Natural killer cell treated with Interleukin-12 subunit alpha and Interleukin-12 subunit beta and Interleukin-15 and Interleukin-18, amount 100 ng/mL, for 72 hours (primary cell): ENCODE results near the gene UGT1A8. TPM values are rescaled to one million over a fixed set of nuclear protein-coding genes. Genes with fewer than 3 reads are reported as not detected.

Experiments used
- ATAC-seq, 2 donors: fragments of 150-1000 bp; cut with Tn5 transposase in 1 of 2; sonication (Bioruptor Pico), chemical (Tn5 transposase) in 1 of 2; 2 replicates each; pipeline ENCODE4 v1.10.0; 2021
- DNase-seq: peaks from one replicate; pipeline ENCODE4 v3.0.0; 2022; ENCODE audit warnings: low spot score
- H3K27ac Mint-ChIP-seq, 2 donors: 1 replicate in 1 of 2; 2 replicates in 1 of 2; pipeline ENCODE4 v1.8.0; 2022; ENCODE audit warnings: mixed read lengths in 2 of 2, mild to moderate bottlenecking in 1 of 2, moderate library complexity in 1 of 2
- H3K27me3 Mint-ChIP-seq, 2 donors: 1 replicate in 1 of 2; 2 replicates in 1 of 2; pipeline ENCODE4 v1.8.0; 2022; ENCODE audit warnings: mixed read lengths in 2 of 2
- H3K36me3 Mint-ChIP-seq: one replicate; pipeline ENCODE4 v1.8.0; 2022; ENCODE audit warnings: mixed read lengths
- H3K4me1 Mint-ChIP-seq, 2 donors: 1 replicate in 1 of 2; 2 replicates in 1 of 2; pipeline ENCODE4 v1.8.0; 2022; ENCODE audit warnings: low read depth in 2 of 2, mixed read lengths in 2 of 2, mild to moderate bottlenecking in 1 of 2
- H3K4me3 Mint-ChIP-seq: one replicate; pipeline ENCODE4 v1.8.0; 2022; ENCODE audit warnings: mixed read lengths
- H3K9me3 Mint-ChIP-seq: 2 replicates; pipeline ENCODE4 v1.8.0; 2022; ENCODE audit warnings: mixed read lengths
- total RNA-seq, 2 donors: library from RNA; stranded (reverse); gene quantifications; one replicate each; pipeline ENCODE4 v1.2.3, GENCODE V29; 2022

The UGT1A8 gene
- total RNA-seq, 2 donors from 2014 or later = not detected

DNA sequence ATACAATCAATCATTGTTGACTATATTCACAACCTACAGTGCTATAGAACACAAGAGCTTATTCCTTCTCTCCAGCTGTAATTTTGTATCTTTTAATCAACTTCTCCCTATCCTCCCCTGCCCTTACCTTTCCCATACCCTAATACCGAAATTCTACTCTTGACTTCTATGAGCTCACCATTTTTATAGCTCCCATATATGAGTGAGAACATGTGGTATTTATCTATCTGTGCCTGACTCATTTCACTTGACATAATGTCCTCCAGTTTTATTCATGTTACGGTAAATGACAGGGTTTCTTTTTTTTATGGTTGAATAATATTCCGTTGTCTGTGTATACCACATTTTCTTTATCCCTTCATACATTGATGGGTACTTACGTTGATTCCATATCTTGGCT lies 163.3 kb downstream of the UGT1A8 start:
- ATAC-seq (no peak), DNase-seq (no peak)
- no peak overlapping the region for H3K27ac Mint-ChIP-seq
- H3K4me1 Mint-ChIP-seq = no peaks in the 10 kb centered on the region
- H3K27me3 Mint-ChIP-seq = peaks cover 40 to 47% of the 10 kb centered on the region in 2 donors
- peaks cover 4% of the 10 kb centered on the region for H3K36me3 Mint-ChIP-seq
- no peaks in the 10 kb centered on the region for H3K9me3 Mint-ChIP-seq
- H3K4me3 Mint-ChIP-seq = no peak overlapping the region

DNA sequence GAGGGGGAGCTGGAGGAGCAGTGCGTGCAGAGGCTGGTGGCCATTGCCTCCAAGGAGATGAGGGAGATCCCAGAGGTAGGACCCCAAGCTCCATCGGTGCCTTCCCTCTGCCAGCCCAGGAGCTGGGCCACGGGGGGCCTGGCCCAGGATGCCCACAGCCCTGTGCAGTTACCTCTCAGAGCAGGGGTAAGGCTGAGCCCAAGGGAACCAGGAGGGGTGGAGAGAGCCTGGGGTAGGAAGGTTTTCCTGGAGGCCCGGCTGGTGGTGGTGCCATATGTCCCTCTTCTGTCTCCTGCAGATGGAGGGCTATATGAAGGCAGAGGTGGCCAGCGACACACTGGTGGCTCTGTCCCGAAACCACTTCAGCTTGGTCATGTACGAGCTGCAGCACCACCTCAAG lies 172.1 kb downstream of the UGT1A8 start:
- peaks cover 7 to 8% of the 10 kb centered on the region in 2 donors for H3K27me3 Mint-ChIP-seq
- peak; percentile 28 to 46 for ATAC-seq
- no peak for DNase-seq
- no peaks in the 10 kb centered on the region for H3K9me3 Mint-ChIP-seq
- H3K36me3 Mint-ChIP-seq = no peaks in the 10 kb centered on the region
- H3K4me1 Mint-ChIP-seq = no peaks in the 10 kb centered on the region
- H3K4me3 Mint-ChIP-seq = no peak overlapping the region
- no peak overlapping the region for H3K27ac Mint-ChIP-seq

DNA sequence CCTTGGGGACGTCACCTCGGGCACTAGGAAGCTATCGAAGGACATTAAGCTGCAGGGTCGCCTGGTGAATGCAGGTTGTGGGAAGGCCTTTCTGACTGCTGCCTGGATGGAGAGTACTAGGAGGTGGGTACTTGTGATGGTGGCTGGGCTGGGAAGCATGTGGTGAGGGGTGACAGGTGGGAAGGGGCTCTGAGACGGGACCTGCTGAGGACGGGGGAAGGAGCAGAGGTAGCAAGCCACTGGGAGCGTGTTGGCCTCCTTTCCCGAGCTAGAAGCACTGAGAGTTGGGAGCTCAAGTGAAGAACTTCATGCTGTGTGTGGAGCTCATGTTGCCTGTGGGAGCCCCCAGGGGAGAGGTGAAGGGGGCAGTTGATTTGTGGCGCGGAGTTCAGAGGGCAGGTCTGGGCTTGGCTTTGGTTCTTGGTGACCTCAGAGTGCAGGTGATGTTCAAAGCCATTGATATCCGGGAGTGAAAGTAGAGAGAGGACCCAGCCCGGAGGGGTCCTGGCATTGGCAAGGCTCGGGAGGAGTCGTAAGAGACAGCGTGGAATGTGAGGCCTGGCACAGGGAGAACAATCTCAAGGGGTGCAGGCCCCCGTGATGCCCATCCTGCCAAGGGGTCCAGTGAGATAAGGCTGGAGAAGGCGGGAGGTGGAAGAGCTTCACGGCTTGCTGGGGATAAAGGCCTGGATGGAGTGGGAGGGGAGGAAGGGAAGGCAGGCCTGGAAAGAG lies 173.9 kb downstream of the UGT1A8 start:
- Mint-ChIP-seq H3K4me1 (no peaks in the 10 kb centered on the region), H3K27me3 (peaks cover 3 to 5% of the 10 kb centered on the region in 2 donors), H3K9me3 (no peaks in the 10 kb centered on the region), H3K36me3 (no peaks in the 10 kb centered on the region), H3K27ac (no peak overlapping the region), H3K4me3 (no peak overlapping the region)
- ATAC-seq (no peak), DNase-seq (no peak)

DNA sequence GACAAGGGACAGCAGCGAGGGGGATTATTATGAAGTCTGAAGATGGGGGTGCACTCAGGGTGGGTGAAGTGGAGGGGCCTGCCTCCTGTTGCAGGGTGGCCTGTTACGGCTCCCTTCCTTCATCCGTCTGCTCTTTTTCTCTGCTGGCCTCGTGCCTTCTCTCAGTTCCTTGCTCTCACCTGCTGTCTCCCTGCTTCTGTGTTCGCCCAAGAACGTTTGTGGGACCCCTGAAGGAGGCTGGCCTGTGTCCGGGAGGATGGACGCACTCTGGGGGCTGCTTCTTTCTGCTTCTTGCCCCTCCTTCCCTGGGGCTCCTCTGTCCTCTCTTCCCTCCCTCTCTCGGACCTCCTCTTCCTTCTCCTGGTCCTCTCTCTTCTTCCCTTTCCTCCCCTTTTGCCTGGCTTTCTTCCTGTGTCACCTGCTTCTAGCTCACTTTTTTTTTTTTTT lies 174.5 kb downstream of the UGT1A8 start:
- Mint-ChIP-seq H3K36me3 (no peaks in the 10 kb centered on the region), H3K4me1 (no peaks in the 10 kb centered on the region)
- ATAC-seq = no peak

DNA sequence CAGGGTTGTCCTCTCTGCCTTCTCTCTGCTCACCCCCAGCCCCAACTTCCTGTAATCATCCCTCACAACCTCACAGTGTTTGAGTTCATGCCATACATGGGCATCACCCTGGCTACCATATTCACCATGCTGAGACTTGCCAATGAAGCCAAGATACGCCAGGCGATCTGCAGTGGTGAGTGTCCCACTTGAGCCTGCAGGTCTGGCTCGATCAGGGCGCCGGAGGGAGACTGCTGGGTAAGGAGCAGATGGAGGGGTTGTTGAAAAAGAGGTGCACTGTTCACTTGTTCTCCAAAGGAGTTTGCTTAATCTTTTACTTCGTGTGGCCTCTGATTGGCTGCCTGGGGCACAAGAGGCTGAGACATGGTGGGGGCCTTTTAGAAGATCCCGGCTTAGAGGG lies 175.3 kb downstream of the UGT1A8 start:
- Mint-ChIP-seq H3K9me3 (no peaks in the 10 kb centered on the region), H3K4me3 (no peak overlapping the region)
- ATAC-seq = no peak

More for the DNA sequence above, 174.5 kb downstream of the UGT1A8 start:
- Mint-ChIP-seq H3K9me3 (no peaks in the 10 kb centered on the region), H3K27me3 (peaks cover 0 to 3% of the 10 kb centered on the region in 2 donors), H3K27ac (no peak overlapping the region), H3K4me3 (no peak overlapping the region)
- DNase-seq = no peak

DNA sequence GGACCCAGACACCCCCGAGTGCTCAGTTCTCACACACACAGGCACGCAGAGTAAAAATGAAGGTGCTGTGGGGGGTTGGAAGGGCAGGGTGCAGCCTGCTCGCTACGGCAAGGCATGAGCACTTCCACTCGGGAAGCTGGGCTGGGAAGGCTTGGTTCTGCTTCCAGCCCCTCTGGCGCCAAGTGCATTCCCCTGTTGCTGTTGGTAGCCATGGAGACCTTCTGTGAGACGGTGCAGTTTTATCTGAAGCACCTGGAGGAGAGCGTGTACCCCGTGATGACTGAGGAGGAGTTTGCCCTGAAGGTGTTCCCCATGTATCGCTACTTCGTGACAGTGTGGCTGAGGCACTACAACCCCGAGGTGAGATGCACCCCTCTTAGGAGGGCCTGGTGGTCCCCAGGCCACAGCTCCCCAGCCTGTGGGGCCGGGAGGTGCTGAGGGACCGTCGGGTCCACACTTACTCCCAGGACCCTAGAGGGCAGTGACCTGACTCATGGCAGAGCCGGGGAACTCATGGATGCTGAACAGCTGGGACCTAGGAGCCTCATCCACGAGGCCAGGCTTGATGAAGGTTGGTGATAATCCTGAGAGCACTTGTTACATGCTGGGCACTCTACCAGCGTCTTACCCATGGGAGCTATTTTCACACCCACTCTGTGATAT lies 176.2 kb downstream of the UGT1A8 start:
- Mint-ChIP-seq H3K4me1 (no peaks in the 10 kb centered on the region), H3K36me3 (no peaks in the 10 kb centered on the region), H3K4me3 (no peak overlapping the region), H3K9me3 (no peaks in the 10 kb centered on the region), H3K27ac (no peak overlapping the region), H3K27me3 (peaks cover 0 to 5% of the 10 kb centered on the region in 2 donors)
- ATAC-seq (no peak), DNase-seq (no peak)

More for the DNA sequence above, 175.3 kb downstream of the UGT1A8 start:
- DNase-seq = no peak
- Mint-ChIP-seq H3K36me3 (no peaks in the 10 kb centered on the region), H3K27me3 (peaks cover 0 to 3% of the 10 kb centered on the region in 2 donors), H3K27ac (no peak overlapping the region), H3K4me1 (no peaks in the 10 kb centered on the region)

DNA sequence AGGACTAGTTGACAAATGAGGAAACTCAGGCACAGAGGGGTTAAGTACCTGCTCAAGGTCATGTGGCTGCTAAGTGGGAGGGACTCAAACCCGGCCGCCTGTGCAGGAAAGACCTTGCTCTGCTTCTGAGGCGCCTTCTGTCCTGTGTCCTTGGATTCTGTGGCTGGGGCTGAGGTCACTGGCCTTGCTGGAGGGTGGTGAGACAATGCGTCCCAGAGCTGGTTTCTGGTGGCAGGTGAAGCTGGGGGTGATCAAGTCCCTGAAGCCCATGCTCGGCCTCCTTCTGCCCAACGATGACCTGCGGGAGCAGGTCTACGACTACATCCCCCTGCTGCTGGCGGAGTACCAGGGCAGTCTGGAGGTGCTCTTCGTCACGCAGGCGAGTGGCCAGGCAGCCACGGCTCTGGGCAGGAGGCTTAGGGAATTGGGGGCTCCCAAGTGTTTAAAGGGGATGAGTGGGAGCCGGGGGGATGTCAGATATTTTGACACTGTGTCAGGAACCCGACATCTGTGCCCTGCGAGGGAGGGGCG lies 176.8 kb downstream of the UGT1A8 start:
- H3K9me3 Mint-ChIP-seq = no peaks in the 10 kb centered on the region
- no peak overlapping the region for H3K4me3 Mint-ChIP-seq
- H3K27ac Mint-ChIP-seq = no peak overlapping the region
- peaks cover 0 to 3% of the 10 kb centered on the region in 2 donors for H3K27me3 Mint-ChIP-seq
- DNase-seq (peak; percentile 26), ATAC-seq (no peak)
- no peaks in the 10 kb centered on the region for H3K4me1 Mint-ChIP-seq
- H3K36me3 Mint-ChIP-seq = no peaks in the 10 kb centered on the region

DNA sequence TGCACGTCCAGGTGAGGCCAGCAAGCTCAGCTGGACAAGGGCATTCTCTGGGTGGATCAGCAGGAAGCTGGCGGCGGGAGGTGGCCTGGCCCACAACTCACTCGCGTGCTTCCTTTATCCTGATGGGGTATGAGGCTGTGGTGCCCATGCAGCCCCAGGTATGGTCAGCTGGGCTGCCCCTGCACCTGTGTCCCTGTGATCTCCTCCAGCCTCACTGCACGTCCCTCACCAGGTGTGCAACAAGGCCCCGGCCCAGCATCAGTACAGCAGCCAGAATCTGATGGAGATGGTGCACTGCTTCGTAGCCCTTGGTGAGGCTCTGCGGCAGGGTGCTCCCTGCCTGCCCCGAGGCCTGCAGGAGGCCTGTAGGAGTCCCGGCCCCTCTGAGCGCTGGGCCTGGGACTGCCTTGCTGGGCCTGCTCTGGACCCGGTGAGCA lies 178.3 kb downstream of the UGT1A8 start:
- Mint-ChIP-seq H3K36me3 (no peaks in the 10 kb centered on the region), H3K4me3 (no peak overlapping the region), H3K9me3 (no peaks in the 10 kb centered on the region), H3K27me3 (peaks cover 5 to 7% of the 10 kb centered on the region in 2 donors), H3K27ac (no peak overlapping the region), H3K4me1 (peaks cover 0 to 3% of the 10 kb centered on the region in 2 donors)
- DNase-seq = peak; percentile 60
- ATAC-seq = peak in 1 of 2 donors; percentile 9

DNA sequence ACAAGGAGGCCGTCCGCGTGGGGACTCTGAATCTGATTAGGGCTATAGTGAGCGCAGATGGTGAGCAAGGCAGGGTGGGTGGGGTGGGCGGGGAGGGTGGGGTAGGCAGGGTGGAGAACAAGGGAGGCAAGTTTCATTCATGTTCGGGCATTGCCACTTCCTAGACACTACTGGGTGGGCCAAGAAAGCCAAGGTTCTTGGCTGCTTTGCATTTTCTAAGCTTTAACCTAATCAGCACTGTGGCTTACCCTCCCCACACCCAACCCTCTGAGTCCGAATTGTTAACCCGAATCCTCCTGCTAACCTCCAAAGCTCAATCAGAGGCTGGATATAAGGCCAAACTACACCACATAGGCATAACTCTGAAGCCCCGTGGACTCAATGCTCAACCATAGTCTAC lies 178.8 kb downstream of the UGT1A8 start:
- peaks cover 0 to 3% of the 10 kb centered on the region in 2 donors for H3K4me1 Mint-ChIP-seq
- no peaks in the 10 kb centered on the region for H3K36me3 Mint-ChIP-seq
- H3K27ac Mint-ChIP-seq = no peak overlapping the region
- H3K4me3 Mint-ChIP-seq = no peak overlapping the region
- ATAC-seq = no peak
- H3K9me3 Mint-ChIP-seq = no peaks in the 10 kb centered on the region
- no peak for DNase-seq
- peaks cover 5 to 9% of the 10 kb centered on the region in 2 donors for H3K27me3 Mint-ChIP-seq

DNA sequence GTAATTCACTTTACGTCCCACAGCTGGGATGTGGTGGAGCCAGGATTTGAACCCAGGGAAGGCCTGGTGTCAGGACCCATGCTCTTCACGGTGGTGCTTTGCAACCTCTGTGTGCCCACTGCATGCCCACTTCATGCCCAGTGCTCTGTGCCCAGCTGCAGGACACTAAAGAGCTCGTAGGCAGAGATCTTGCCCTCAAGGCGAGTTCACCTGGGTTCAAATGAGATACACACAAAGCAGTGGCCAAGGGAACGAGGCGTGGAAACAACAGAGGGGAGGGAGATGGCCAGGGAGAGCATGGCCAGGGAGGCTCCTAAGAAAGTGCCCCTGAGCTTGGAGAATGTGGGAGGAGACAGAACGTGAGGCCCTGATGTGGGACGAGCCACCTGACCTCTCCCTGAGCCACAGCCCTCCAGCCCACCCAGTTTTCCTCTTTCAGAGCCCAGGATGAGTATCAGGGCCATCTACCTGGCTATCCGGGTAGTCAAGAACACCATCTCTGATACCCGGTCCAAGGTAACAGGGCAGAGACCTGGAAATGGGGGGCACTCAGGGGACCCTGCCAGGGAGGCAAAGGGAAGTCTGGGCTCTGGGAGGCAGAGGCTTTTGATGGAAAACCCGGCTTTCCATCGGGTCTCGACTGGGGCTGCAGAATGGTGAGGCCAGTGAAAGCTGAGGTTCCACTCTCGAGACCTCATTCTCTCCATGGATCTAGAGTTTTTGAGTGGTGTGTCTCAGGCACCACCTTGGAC lies 181.1 kb downstream of the UGT1A8 start:
- Mint-ChIP-seq H3K27ac (no peak overlapping the region), H3K36me3 (no peaks in the 10 kb centered on the region), H3K4me1 (peaks cover 0 to 3% of the 10 kb centered on the region in 2 donors), H3K4me3 (no peak overlapping the region), H3K27me3 (peaks cover 10 to 17% of the 10 kb centered on the region in 2 donors), H3K9me3 (no peaks in the 10 kb centered on the region)
- no peak for ATAC-seq
- peak; percentile 45 for DNase-seq

DNA sequence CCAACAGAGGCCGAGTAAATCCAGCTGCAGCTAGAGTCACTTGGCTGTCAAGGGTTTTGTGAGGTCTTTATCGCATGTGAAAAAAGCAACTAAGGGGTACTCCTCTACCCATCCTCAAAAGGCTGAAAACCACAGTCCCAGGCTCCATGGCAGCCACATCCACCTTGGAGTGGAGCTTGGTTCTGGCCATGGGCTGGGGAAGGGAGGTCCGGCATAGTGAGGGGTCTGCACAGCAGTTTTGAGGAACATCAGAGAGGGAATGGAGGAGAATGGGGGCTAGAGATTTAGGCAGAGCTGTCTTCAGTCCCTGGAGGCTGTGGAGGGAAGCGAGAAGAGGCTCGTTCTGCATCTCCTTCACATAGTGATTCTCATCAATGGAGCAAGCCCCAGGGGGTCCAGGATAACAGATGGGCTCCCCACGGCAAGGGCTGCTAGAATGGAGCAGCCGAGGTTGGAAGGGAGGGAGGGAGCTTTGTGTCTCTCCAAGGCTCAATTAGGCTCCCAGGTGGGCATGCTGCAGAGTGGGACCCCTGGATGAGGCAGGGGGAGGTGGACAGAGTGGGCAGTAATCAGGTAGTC lies 181.7 kb downstream of the UGT1A8 start:
- Mint-ChIP-seq H3K4me3 (no peak overlapping the region), H3K9me3 (no peaks in the 10 kb centered on the region), H3K36me3 (no peaks in the 10 kb centered on the region), H3K27ac (no peak overlapping the region), H3K4me1 (peaks cover 0 to 3% of the 10 kb centered on the region in 2 donors), H3K27me3 (peaks cover 10 to 19% of the 10 kb centered on the region in 2 donors)
- ATAC-seq (no peak), DNase-seq (peak; percentile 42)

DNA sequence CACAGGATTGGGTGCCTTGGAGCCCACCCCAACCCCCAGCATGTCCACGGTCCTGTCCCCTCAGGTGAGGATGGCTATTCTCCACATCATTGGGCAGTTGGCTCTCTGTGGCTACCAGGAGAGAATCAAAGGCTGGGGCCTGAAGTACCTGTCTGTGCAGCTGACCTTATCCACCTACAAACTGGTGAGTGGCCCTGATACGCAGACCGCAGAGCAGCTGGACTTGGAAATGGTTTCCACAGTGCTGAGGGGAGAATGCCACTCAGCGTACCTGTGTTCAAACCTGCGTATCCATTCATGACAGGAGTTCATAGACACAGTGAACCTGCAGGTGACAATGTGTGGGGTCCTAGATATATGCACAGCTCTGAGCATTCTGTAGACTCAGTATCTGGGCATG lies 182.3 kb downstream of the UGT1A8 start:
- Mint-ChIP-seq H3K4me1 (peaks cover 0 to 3% of the 10 kb centered on the region in 2 donors), H3K27ac (no peak overlapping the region), H3K4me3 (no peak overlapping the region), H3K27me3 (peaks cover 10 to 24% of the 10 kb centered on the region in 2 donors), H3K36me3 (no peaks in the 10 kb centered on the region), H3K9me3 (no peaks in the 10 kb centered on the region)
- ATAC-seq = no peak
- peak; percentile 37 for DNase-seq

DNA sequence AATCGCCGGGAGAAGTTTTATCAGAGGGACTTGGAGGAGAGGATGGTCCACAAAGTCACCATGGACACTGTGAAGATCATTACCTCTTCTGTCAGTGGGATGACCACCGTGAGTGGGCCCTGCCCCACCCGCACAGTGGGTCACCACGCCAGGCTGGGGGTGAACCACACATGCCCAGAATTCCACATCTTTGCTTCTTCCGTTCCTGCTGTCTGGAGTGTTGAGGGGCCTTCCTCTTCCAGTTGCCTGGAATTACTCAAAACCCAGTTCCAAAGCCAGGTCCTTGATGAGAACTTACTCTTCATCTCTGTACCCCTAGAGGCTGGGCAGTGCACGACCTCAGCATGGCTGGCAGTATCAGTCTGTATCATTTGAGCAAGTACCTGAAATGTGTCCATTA lies 182.8 kb downstream of the UGT1A8 start:
- peaks cover 0 to 3% of the 10 kb centered on the region in 2 donors for H3K4me1 Mint-ChIP-seq
- H3K36me3 Mint-ChIP-seq = no peaks in the 10 kb centered on the region
- H3K4me3 Mint-ChIP-seq = no peak overlapping the region
- H3K27me3 Mint-ChIP-seq = peaks cover 13 to 29% of the 10 kb centered on the region in 2 donors
- no peaks in the 10 kb centered on the region for H3K9me3 Mint-ChIP-seq
- DNase-seq (no peak), ATAC-seq (no peak)
- no peak overlapping the region for H3K27ac Mint-ChIP-seq
